ENCODE measurements around the gene PYGB.

- no peak for TF ChIP-seq CTCF (IDR thresholded peaks at IDR 0.05)
- TF ChIP-seq POLR2A (IDR thresholded peaks at IDR 0.05) = no peak
These were observed 48.2 kb upstream of the PYGB start for GRCh38 chr20:25199473-25200260.

All from thyroid gland (tissue), 4 donors.